Measurements from ENCODE around the gene TAS2R60.

Gene TAS2R60

DNA sequence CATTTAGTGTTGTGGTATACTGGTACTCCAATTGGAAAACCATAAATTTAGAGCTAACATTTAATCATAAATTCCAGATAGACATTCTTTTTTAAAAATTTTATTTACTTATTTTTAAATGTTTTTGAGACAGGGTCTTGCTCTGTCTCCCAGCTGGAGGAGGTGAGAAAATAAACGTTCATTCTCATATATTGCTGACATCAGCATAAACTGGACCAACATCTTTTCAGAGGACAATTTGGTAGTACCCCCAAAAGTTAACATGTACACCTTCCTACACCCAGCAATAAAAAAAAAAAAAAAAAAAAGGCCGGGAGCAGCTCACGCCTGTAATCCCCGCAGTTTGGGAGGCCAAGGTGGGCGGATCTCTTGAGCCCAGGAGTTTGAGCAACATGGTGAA, 5.2 kb downstream of the TAS2R60 start:
- no peak overlapping the region for H3K4me3 ChIP-seq (ENCODE audit: low read depth, low read length)
- TF ChIP-seq, protein P1, sequence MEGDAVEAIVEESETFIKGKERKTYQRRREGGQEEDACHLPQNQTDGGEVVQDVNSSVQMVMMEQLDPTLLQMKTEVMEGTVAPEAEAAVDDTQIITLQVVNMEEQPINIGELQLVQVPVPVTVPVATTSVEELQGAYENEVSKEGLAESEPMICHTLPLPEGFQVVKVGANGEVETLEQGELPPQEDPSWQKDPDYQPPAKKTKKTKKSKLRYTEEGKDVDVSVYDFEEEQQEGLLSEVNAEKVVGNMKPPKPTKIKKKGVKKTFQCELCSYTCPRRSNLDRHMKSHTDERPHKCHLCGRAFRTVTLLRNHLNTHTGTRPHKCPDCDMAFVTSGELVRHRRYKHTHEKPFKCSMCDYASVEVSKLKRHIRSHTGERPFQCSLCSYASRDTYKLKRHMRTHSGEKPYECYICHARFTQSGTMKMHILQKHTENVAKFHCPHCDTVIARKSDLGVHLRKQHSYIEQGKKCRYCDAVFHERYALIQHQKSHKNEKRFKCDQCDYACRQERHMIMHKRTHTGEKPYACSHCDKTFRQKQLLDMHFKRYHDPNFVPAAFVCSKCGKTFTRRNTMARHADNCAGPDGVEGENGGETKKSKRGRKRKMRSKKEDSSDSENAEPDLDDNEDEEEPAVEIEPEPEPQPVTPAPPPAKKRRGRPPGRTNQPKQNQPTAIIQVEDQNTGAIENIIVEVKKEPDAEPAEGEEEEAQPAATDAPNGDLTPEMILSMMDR (IDR thresholded peaks at IDR 0.05; ENCODE audit: borderline replicate concordance, insufficient read depth, low read depth, low read length) = no peak

DNA sequence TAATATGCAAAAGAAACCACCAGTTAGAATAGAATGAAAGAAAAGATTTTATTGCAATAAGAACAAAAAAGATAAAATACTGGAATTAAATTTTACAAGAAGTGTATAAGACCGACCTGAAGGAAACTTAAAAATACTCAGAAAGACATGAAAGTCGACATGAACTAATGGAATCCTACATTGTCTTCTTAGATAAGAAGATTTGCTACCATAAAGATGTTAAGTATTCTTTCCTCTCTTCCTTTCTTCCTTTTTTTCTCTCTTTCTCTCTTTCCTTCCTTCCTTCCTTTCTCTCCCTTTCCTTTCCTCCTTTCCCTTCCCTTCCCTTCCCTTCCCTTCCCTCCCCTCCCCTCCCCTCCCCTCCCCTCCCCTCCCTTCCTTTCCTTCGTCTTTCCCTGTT, 6.5 kb downstream of the TAS2R60 start:
- TF ChIP-seq, protein P1 (IDR thresholded peaks at IDR 0.05; ENCODE audit: borderline replicate concordance, insufficient read depth, low read depth, low read length) = no peak
- H3K4me3 ChIP-seq (ENCODE audit: low read depth, low read length) = no peak overlapping the region

- no peak overlapping the region for H3K4me3 ChIP-seq (ENCODE audit: low read depth, low read length)
- TF ChIP-seq, protein P1 (IDR thresholded peaks at IDR 0.05; ENCODE audit: borderline replicate concordance, insufficient read depth, low read depth, low read length) = no peak
These were observed 7.9 kb downstream of the TAS2R60 start for GRCh38 chr7:143451122-143451521.

GRCh38 chr7:143451746-143452145, 8.5 kb downstream of the TAS2R60 start:
- no peak overlapping the region for H3K4me3 ChIP-seq (ENCODE audit: low read depth, low read length)
- TF ChIP-seq, protein P1 (IDR thresholded peaks at IDR 0.05; ENCODE audit: borderline replicate concordance, insufficient read depth, low read depth, low read length) = no peak

DNA sequence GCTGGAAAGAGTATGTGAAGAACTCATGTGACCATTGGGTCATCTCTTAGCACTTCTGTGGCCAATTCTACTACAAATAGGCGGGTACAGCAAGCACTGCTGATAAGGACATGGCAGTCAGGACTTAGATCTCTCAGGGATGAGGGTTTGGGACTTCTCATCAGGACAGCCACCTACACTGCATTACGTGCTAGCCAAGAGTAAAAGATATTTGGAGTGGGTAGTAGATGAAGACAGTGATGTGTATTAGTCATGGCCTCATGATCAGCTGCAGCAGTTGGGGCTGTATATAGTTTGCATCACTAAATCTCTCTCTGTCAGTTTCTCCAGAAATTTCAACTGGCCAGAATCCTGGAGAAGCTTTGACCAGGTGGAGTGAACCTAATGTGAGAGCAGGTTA, 9.2 kb downstream of the TAS2R60 start:
- H3K4me3 ChIP-seq (ENCODE audit: low read depth, low read length) = no peak overlapping the region
- TF ChIP-seq, protein P1 (IDR thresholded peaks at IDR 0.05; ENCODE audit: borderline replicate concordance, insufficient read depth, low read depth, low read length) = no peak

DNA sequence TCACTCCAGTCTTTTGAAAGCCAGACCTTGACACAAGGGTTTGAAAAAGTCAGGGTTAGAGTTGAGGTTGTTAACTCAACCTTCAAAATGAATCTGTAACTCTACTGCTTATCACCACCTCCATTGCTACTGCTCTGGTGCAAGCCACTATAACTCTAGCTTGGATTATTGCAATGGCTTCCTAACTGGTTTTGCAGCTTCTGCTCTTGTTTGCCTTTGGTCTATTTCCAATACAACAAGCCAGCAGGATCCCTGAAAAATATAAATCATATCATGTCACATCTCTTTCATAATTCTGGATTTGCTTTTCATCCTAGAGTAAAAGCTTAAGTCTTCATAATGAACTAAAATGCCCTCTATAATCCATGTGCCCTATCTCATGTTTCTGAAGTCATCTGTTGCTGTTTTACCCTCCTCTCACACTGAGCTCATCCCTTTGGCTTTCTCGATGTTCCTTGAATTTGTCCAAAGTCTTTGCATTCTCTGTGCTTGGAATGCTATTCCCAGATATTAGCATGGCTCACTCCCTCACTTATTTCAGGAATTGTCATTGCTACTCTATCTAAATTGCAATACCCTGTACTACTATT, 10.9 kb downstream of the TAS2R60 start:
- H3K4me3 ChIP-seq (ENCODE audit: low read depth, low read length) = no peak overlapping the region
- TF ChIP-seq, protein P1 (IDR thresholded peaks at IDR 0.05; ENCODE audit: borderline replicate concordance, insufficient read depth, low read depth, low read length) = no peak

GRCh38 chr7:143455491-143455890, 12.2 kb downstream of the TAS2R60 start:
- TF ChIP-seq, protein P1 (IDR thresholded peaks at IDR 0.05; ENCODE audit: borderline replicate concordance, insufficient read depth, low read depth, low read length) = no peak
- no peak overlapping the region for H3K4me3 ChIP-seq (ENCODE audit: low read depth, low read length)

Data from GM12875 (cell line).